Breast epithelium (tissue), 3 donors: Measurements from ENCODE around the gene GTPBP4.

Source experiments
- CTCF ChIP-seq, 3 donors: fragments of 450-650 bp; IDR thresholded peaks; one replicate each; pipeline ENCODE4 v1.5.1; 2016 to 2017; ENCODE audit warnings: antibody characterized with exemption in 3 of 3, mild to moderate bottlenecking in 3 of 3, moderate library complexity in 3 of 3
- POLR2AphosphoS5 ChIP-seq, 3 donors: sonication (generic); formaldehyde crosslinking; IDR thresholded peaks; one replicate each; pipeline ENCODE4 v1.6.1; 2017; ENCODE audit warnings: antibody characterized with exemption in 3 of 3

DNA sequence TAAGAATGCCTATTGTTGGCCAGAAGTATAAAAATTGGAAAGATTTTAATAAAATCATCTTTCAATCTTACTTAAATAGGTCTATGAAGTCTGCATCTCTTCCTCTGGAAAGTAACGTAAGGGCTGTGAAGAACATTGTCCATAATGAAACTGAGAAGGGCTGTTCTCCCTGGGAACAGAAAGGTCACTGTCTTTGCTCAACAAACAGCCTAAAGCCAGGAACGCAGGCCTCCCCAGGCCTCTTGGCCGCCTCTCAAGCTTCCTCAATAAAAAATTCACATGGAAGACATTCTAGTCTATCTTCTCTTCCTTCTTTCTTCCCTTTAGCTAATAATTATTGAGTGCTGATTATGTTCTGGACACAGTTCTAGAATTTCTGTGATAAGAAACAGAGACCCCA lies 46.5 kb downstream of the GTPBP4 start:
- TF ChIP-seq CTCF (IDR thresholded peaks at IDR 0.05) (no peak), POLR2AphosphoS5 (IDR thresholded peaks at IDR 0.05) (no peak)
